ENCODE results near the gene GAP43.

DNA sequence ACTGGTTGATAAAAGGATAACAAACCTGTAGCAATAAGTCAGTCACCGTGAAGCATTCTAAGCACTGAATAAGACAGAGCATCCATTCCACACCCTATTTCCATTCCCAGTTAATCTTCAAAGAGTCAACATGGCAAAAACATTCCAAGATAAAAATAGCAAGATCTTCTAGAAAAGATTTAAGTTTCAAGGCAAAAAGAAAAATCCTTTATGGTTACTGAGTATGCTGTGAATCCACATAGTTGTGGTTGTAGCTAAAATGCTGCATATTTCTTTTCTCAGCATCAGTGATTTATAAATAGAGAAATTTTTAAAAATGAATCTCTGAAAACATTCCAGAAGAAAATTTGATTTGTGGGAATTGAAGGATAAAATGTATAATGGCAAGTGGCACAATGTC is 21.1 kb downstream of the GAP43 start:
- TF ChIP-seq, protein P1, sequence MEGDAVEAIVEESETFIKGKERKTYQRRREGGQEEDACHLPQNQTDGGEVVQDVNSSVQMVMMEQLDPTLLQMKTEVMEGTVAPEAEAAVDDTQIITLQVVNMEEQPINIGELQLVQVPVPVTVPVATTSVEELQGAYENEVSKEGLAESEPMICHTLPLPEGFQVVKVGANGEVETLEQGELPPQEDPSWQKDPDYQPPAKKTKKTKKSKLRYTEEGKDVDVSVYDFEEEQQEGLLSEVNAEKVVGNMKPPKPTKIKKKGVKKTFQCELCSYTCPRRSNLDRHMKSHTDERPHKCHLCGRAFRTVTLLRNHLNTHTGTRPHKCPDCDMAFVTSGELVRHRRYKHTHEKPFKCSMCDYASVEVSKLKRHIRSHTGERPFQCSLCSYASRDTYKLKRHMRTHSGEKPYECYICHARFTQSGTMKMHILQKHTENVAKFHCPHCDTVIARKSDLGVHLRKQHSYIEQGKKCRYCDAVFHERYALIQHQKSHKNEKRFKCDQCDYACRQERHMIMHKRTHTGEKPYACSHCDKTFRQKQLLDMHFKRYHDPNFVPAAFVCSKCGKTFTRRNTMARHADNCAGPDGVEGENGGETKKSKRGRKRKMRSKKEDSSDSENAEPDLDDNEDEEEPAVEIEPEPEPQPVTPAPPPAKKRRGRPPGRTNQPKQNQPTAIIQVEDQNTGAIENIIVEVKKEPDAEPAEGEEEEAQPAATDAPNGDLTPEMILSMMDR (IDR thresholded peaks at IDR 0.05; ENCODE audit: low read depth, low read length, poor library complexity, severe bottlenecking), result no peak
- no peak for TF ChIP-seq EZH2phosphoT487 (IDR thresholded peaks at IDR 0.05; ENCODE audit: borderline replicate concordance, low read length)
